Bronchial epithelial cell (primary cell): Measurements from ENCODE around the gene KCTD2. TPM values are rescaled to one million over a fixed set of nuclear protein-coding genes. Genes with fewer than 3 reads are reported as not detected.
"Not testable (repeated sequence)": the region's sequence is repeated elsewhere in the genome, so short reads cannot be mapped to it uniquely, and the experiment has no call there.

Experiments
- DNase-seq: peaks from one replicate; pipeline ENCODE4 v3.0.0-alpha.2; 2010; ENCODE audit warnings: low read depth
- FAIRE-seq: peaks from 2 replicates; lab custom pipeline; 2011; peaks lifted over from hg19 to GRCh38; lab: Jason Lieb, UNC
- H3K27me3 ChIP-seq: 2 replicates; pipeline ENCODE4 v1.5.1; 2011; ENCODE audit warnings: low read length; ENCODE audit not compliant: control insufficient read depth, insufficient read depth
- H3K36me3 ChIP-seq: 2 replicates; pipeline ENCODE4 v1.5.1; 2011; ENCODE audit warnings: low read length; ENCODE audit not compliant: control insufficient read depth, insufficient read depth
- H3K4me3 ChIP-seq: 2 replicates; pipeline ENCODE4 v1.5.1; 2011; ENCODE audit warnings: mild to moderate bottlenecking, low read depth, low read length, control low read depth
- CTCF ChIP-seq: IDR thresholded peaks from 2 replicates; pipeline ENCODE4 v1.5.1; 2011; ENCODE audit warnings: mild to moderate bottlenecking, moderate library complexity, low read length, control low read depth, inconsistent platforms; ENCODE audit not compliant: insufficient read depth, severe bottlenecking
- total RNA-seq: library from RNA; depleted of rRNA; stranded (reverse); fragments of >200 nt; gene quantifications from 2 replicates; pipeline ENCODE4 v1.2.1, GENCODE V29; 2014

The KCTD2 gene
- total RNA-seq, 1 donor from 2014 or later, result 5.0 TPM

- FAIRE-seq (no peak), DNase-seq (no peak)
- Histone ChIP-seq H3K27me3 (no peaks in the 10 kb centered on the region), H3K4me3 (no peak overlapping the region), H3K36me3 (peaks cover 11% of the 10 kb centered on the region)
- TF ChIP-seq CTCF, result no peak
Observed at GRCh38 chr17:75003957-75004355, 43.1 kb upstream of the KCTD2 start.

- H3K27me3 ChIP-seq, result no peaks in the 10 kb centered on the region
- H3K36me3 ChIP-seq, result peaks cover 11% of the 10 kb centered on the region
- FAIRE-seq, result no peak
- no peak overlapping the region for H3K4me3 ChIP-seq
- TF ChIP-seq CTCF, result no peak
- no peak for DNase-seq
Observed at GRCh38 chr17:75004371-75004770, 42.7 kb upstream of the KCTD2 start.

GRCh38 chr17:75005291-75005690 lies 41.7 kb upstream of the KCTD2 start:
- no peaks in the 10 kb centered on the region for H3K27me3 ChIP-seq
- no peak overlapping the region for H3K4me3 ChIP-seq
- peaks cover 11% of the 10 kb centered on the region for H3K36me3 ChIP-seq
- DNase-seq (no peak), FAIRE-seq (no peak)
- no peak for TF ChIP-seq CTCF

GRCh38 chr17:75006084-75006483 lies 40.9 kb upstream of the KCTD2 start:
- H3K36me3 ChIP-seq, result peaks cover 11% of the 10 kb centered on the region
- H3K4me3 ChIP-seq, H3K27me3 ChIP-seq, DNase-seq, FAIRE-seq: not testable (repeated sequence)

- Histone ChIP-seq H3K27me3 (no peaks in the 10 kb centered on the region), H3K4me3 (no peak overlapping the region), H3K36me3 (peaks cover 8% of the 10 kb centered on the region)
- TF ChIP-seq CTCF, result peak; percentile 1
- DNase-seq (no peak), FAIRE-seq (no peak)
Observed at GRCh38 chr17:75006653-75007052, 40.4 kb upstream of the KCTD2 start.

- no peak for FAIRE-seq
- Histone ChIP-seq H3K4me3 (no peak overlapping the region), H3K36me3 (peaks cover 3% of the 10 kb centered on the region), H3K27me3 (no peaks in the 10 kb centered on the region)
- DNase-seq, result no peak
- no peak for TF ChIP-seq CTCF
Observed at GRCh38 chr17:75008373-75008772, 38.7 kb upstream of the KCTD2 start.
